Measurements from ENCODE around the gene SOX1.

- no peak for TF ChIP-seq ZNF274 (IDR thresholded peaks at IDR 0.05; ENCODE audit: low read depth, low read length)
- no peak for TF ChIP-seq YY1 (IDR thresholded peaks at IDR 0.05; ENCODE audit: insufficient read depth, insufficient read length)
Measured at GRCh38 chr13:112027250-112027649, 39.7 kb upstream of the SOX1 start.

All from NT2/D1 (cell line).